NB4 (cell line): ENCODE measurements around the gene CNNM2.

Experiments
- MAX ChIP-seq: IDR thresholded peaks from 2 replicates; pipeline ENCODE4 v1.6.1; 2011; ENCODE audit warnings: low read depth, low read length
- POLR2A ChIP-seq: IDR thresholded peaks from 2 replicates; pipeline ENCODE4 v1.6.1; 2011; ENCODE audit warnings: mild to moderate bottlenecking; ENCODE audit not compliant: insufficient read length; ENCODE audit errors: extremely low read depth
- TF ChIP-seq, protein P1 (sequence below): IDR thresholded peaks from one replicate; pipeline ENCODE4 v1.5.1; 2012; ENCODE audit warnings: low read depth, low read length

- no peak for TF ChIP-seq POLR2A
- TF ChIP-seq MAX = no peak
- TF ChIP-seq, protein P1, sequence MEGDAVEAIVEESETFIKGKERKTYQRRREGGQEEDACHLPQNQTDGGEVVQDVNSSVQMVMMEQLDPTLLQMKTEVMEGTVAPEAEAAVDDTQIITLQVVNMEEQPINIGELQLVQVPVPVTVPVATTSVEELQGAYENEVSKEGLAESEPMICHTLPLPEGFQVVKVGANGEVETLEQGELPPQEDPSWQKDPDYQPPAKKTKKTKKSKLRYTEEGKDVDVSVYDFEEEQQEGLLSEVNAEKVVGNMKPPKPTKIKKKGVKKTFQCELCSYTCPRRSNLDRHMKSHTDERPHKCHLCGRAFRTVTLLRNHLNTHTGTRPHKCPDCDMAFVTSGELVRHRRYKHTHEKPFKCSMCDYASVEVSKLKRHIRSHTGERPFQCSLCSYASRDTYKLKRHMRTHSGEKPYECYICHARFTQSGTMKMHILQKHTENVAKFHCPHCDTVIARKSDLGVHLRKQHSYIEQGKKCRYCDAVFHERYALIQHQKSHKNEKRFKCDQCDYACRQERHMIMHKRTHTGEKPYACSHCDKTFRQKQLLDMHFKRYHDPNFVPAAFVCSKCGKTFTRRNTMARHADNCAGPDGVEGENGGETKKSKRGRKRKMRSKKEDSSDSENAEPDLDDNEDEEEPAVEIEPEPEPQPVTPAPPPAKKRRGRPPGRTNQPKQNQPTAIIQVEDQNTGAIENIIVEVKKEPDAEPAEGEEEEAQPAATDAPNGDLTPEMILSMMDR = no peak
Measured at GRCh38 chr10:103007017-103007416, 88.9 kb downstream of the CNNM2 start.
